Mucosa of descending colon (tissue), 3 donors: ENCODE results near the gene EXTL1. TPM values are rescaled to one million over a fixed set of nuclear protein-coding genes. Genes with fewer than 3 reads are reported as not detected.

Experiments used
- ATAC-seq: fragments of 200-7000 bp; cut with Tn5 transposase; one replicate; pipeline ENCODE4 v1.9.1; 2020; ENCODE audit warnings: mild to moderate bottlenecking, moderate library complexity
- DNase-seq, 3 donors: peaks; one replicate each; pipeline ENCODE4 v3.0.0-alpha.2; 2020
- H3K36me3 ChIP-seq: fragments of 200-600 bp; one replicate; pipeline ENCODE4 v1.8.0; 2021; ENCODE audit warnings: low read depth, mild to moderate bottlenecking
- H3K4me1 ChIP-seq: fragments of 200-600 bp; one replicate; pipeline ENCODE4 v1.8.0; 2021; ENCODE audit warnings: low read depth, mild to moderate bottlenecking
- H3K4me3 ChIP-seq: fragments of 200-600 bp; one replicate; pipeline ENCODE4 v1.8.0; 2021; ENCODE audit warnings: mild to moderate bottlenecking
- H3K9me3 ChIP-seq: fragments of 200-600 bp; one replicate; pipeline ENCODE4 v1.8.0; 2021; ENCODE audit warnings: mild to moderate bottlenecking
- intact Hi-C, 2 donors: fragments of 100-400 bp; cut with DNase I in 1 of 2; cut with micrococcal nuclease in 1 of 2; formaldehyde crosslinking; loops; one replicate each; pipeline versions ENCODE4 v1.11.0 to v1.11.1; 2022; cut with DNase I, micrococcal nuclease
- total RNA-seq, 3 donors: library from RNA; stranded (reverse); fragmentation: NEBNext Ultra II Directional in 2 of 3; extraction: Animal tissue kit (Norgen Biotek cat#: 25700) in 2 of 3; gene quantifications; one replicate each; pipeline versions ENCODE4 v1.2.1 to v1.2.4, GENCODE V29; 2021 to 2023
- TF ChIP-seq, protein P1 (sequence below): fragments of 200-600 bp; IDR thresholded peaks from one replicate; pipeline ENCODE4 v1.8.0; 2022; ENCODE audit warnings: antibody characterized with exemption, mild to moderate bottlenecking
- donor health status: DM: no; HTN: no; CAD: no; lungs with moderate emphysema.
- donor health status: DM: no; HTN: no; CAD: no.
- donor health status: DM: no; HTN: yes; CAD: no.

The EXTL1 gene
- total RNA-seq, 3 donors from 2014 or later, result 0.14 to 1.7 TPM; not detected in 1

- intact Hi-C loops, result no loop called here
- no peaks in the 10 kb centered on the region for H3K36me3 ChIP-seq
- ATAC-seq (no peak), DNase-seq (no peak)
- no peak overlapping the region for H3K4me3 ChIP-seq
- TF ChIP-seq, protein P1, sequence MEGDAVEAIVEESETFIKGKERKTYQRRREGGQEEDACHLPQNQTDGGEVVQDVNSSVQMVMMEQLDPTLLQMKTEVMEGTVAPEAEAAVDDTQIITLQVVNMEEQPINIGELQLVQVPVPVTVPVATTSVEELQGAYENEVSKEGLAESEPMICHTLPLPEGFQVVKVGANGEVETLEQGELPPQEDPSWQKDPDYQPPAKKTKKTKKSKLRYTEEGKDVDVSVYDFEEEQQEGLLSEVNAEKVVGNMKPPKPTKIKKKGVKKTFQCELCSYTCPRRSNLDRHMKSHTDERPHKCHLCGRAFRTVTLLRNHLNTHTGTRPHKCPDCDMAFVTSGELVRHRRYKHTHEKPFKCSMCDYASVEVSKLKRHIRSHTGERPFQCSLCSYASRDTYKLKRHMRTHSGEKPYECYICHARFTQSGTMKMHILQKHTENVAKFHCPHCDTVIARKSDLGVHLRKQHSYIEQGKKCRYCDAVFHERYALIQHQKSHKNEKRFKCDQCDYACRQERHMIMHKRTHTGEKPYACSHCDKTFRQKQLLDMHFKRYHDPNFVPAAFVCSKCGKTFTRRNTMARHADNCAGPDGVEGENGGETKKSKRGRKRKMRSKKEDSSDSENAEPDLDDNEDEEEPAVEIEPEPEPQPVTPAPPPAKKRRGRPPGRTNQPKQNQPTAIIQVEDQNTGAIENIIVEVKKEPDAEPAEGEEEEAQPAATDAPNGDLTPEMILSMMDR, result no peak
- peaks cover 12% of the 10 kb centered on the region for H3K4me1 ChIP-seq
- H3K9me3 ChIP-seq, result no peaks in the 10 kb centered on the region
Measured at GRCh38 chr1:26041401-26041800, 19.8 kb downstream of the EXTL1 start.

DNA sequence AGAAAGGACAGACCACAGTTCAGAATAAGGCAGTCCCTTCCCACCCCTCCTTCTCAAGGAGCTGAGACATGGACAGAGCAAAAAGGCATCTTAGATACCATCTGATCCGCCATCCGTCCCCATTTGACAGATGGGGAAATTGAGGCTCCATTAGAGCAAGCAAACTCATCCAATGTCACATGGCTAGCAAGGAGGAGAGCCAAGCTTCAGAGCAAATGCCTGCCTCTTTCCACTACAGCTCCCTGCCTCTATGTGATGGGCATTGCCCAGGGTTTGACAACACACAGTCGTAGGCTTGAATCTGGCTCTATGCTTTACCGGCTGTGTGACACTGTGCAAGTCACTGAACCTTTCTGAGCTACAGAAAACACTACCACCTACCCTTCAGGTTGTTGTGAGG is 20.4 kb downstream of the EXTL1 start:
- DNase-seq (no peak), ATAC-seq (no peak)
- Histone ChIP-seq H3K9me3 (no peaks in the 10 kb centered on the region), H3K4me1 (peaks cover 14% of the 10 kb centered on the region), H3K4me3 (no peak overlapping the region), H3K36me3 (no peaks in the 10 kb centered on the region)
- TF ChIP-seq, protein P1, result no peak
- intact Hi-C loops, result no loop called here

DNA sequence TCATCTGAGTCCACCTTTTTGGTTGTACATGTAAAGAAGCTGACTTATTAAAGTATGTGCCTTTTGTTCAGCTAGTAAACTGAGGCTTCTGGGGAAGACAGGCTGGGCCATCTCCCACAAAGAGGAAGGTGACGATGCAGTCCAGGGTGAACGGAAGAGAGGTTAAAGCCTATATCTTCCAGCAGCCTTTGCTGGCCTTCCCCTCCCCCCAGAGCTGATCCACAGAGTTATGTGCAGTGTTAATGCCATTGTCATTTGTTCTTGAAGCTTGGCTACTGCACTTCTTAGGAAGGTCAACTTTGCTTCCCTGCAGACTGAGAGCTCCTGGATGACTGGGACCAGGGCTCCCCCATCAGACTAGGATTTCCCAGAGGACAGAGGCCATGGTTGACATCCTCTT is 22.2 kb downstream of the EXTL1 start:
- Histone ChIP-seq H3K36me3 (no peaks in the 10 kb centered on the region), H3K4me1 (peaks cover 14% of the 10 kb centered on the region), H3K9me3 (no peaks in the 10 kb centered on the region), H3K4me3 (no peak overlapping the region)
- ATAC-seq (no peak), DNase-seq (no peak)
- intact Hi-C loops, result no loop called here
- TF ChIP-seq, protein P1, result no peak

- H3K4me3 ChIP-seq, result no peak overlapping the region
- H3K9me3 ChIP-seq, result no peaks in the 10 kb centered on the region
- H3K36me3 ChIP-seq, result no peaks in the 10 kb centered on the region
- DNase-seq (no peak), ATAC-seq (no peak)
- H3K4me1 ChIP-seq, result peaks cover 18% of the 10 kb centered on the region
- TF ChIP-seq, protein P1, result no peak
- intact Hi-C loops, result no loop called here
Measured at GRCh38 chr1:26044414-26044813, 22.8 kb downstream of the EXTL1 start.

DNA sequence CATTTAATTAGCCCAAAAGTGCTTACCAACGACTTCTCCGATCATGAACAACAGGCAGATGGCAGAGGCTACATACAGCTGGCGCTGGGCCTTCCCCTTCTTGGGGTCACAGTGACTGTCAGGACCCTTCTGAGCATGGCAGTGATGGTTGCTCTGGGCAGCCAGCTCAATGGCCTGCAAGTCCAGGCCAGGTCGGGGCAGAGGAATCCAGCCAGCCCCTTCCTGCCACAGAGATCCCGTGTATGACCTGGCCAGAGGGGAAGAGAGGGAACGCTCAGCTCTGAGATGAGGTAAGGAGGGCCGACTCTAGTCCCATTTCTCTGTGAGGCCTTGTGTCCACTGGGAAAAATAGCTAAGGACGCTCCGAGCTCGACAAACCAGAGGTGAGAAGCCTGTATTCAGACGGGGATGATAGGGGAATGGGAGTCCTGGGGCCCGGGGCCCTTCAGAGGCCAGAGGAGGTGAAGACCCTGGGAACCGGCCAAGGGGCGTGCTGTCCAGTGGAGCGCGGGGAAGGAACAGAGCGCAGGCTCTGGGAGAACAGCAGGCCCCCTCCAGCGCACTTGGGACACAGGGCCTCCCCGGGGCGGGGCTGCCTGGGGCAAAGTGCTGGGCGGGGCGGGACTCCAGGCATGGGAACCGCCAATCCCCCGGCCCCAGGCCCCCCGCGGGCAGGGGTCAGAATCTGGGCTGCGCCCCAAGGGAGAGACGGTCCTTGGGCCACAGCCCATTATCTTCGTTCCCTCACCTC is 23.6 kb downstream of the EXTL1 start:
- DNase-seq (peak in 1 of 3 donors; percentile 42), ATAC-seq (peak; percentile 4)
- H3K4me3 ChIP-seq, result no peak overlapping the region
- H3K36me3 ChIP-seq, result no peaks in the 10 kb centered on the region
- intact Hi-C loops, result no loop called here
- H3K4me1 ChIP-seq, result peaks cover 20% of the 10 kb centered on the region
- H3K9me3 ChIP-seq, result no peaks in the 10 kb centered on the region
- TF ChIP-seq, protein P1, result no peak
